NT2/D1 (cell line): ENCODE data around the gene CD74.

Source experiments
- DNase-seq: peaks from one replicate; pipeline ENCODE4 v3.0.0-alpha.2; 2011; ENCODE audit warnings: low read depth, low spot score
- H3K27me3 ChIP-seq: 2 replicates; pipeline ENCODE4 v1.6.0; 2011; ENCODE audit warnings: mild to moderate bottlenecking; ENCODE audit not compliant: insufficient read length, insufficient read depth
- H3K36me3 ChIP-seq: 2 replicates; pipeline ENCODE4 v1.6.1; 2011; ENCODE audit warnings: mild to moderate bottlenecking, low read length, mixed read lengths; ENCODE audit not compliant: insufficient read depth, insufficient read length
- H3K4me1 ChIP-seq: 2 replicates; pipeline ENCODE4 v1.5.1; 2011; ENCODE audit not compliant: insufficient read depth, insufficient read length
- H3K4me3 ChIP-seq: 2 replicates; pipeline ENCODE4 v1.5.1; 2011; ENCODE audit warnings: low read depth; ENCODE audit not compliant: insufficient read length
- H3K9ac ChIP-seq: 2 replicates; pipeline ENCODE4 v1.6.0; 2011; ENCODE audit warnings: low read depth; ENCODE audit not compliant: insufficient read length
- H3K9me3 ChIP-seq: 2 replicates; pipeline ENCODE4 v1.5.1; 2011; ENCODE audit warnings: mild to moderate bottlenecking, low read length; ENCODE audit not compliant: insufficient read depth
- SUZ12 ChIP-seq: IDR thresholded peaks from 2 replicates; pipeline ENCODE4 v1.6.1; 2011; ENCODE audit not compliant: insufficient read length, insufficient read depth; ENCODE audit errors: extremely low read depth
- YY1 ChIP-seq: IDR thresholded peaks from 2 replicates; pipeline ENCODE4 v1.6.1; 2011; ENCODE audit not compliant: insufficient read length, insufficient read depth
- ZNF274 ChIP-seq: IDR thresholded peaks from 2 replicates; pipeline ENCODE4 v1.6.1; 2011; ENCODE audit warnings: mild to moderate bottlenecking, low read depth, low read length

Gene CD74

GRCh38 chr5:150406103-150406722, 6.5 kb downstream of the CD74 start:
- Histone ChIP-seq H3K4me3 (no peak overlapping the region), H3K4me1 (peaks cover 6% of the 10 kb centered on the region), H3K27me3 (no peaks in the 10 kb centered on the region), H3K9me3 (no peaks in the 10 kb centered on the region), H3K9ac (no peak overlapping the region), H3K36me3 (peaks cover 22% of the 10 kb centered on the region)
- TF ChIP-seq ZNF274 = no peak
- no peak for DNase-seq

GRCh38 chr5:150404941-150405816, 7.5 kb downstream of the CD74 start:
- TF ChIP-seq SUZ12 = no peak
- no peak for TF ChIP-seq ZNF274
- TF ChIP-seq YY1 = no peak
- peaks cover 6% of the 10 kb centered on the region for H3K4me1 ChIP-seq
- no peaks in the 10 kb centered on the region for H3K27me3 ChIP-seq
- no peak for DNase-seq
- H3K36me3 ChIP-seq = peaks cover 32% of the 10 kb centered on the region
- H3K9me3 ChIP-seq = no peaks in the 10 kb centered on the region
- H3K9ac ChIP-seq = no peak overlapping the region
- no peak overlapping the region for H3K4me3 ChIP-seq

GRCh38 chr5:150404535-150404934, 8.2 kb downstream of the CD74 start:
- Histone ChIP-seq H3K9me3 (no peaks in the 10 kb centered on the region), H3K9ac (no peak overlapping the region), H3K36me3 (peaks cover 39% of the 10 kb centered on the region), H3K27me3 (no peaks in the 10 kb centered on the region), H3K4me3 (no peak overlapping the region), H3K4me1 (peaks cover 4% of the 10 kb centered on the region)
- TF ChIP-seq SUZ12 (no peak), YY1 (no peak), ZNF274 (no peak)
- DNase-seq = no peak

GRCh38 chr5:150404121-150404520, 8.6 kb downstream of the CD74 start:
- Histone ChIP-seq H3K4me1 (peaks cover 4% of the 10 kb centered on the region), H3K9ac (no peak overlapping the region), H3K36me3 (peaks cover 43% of the 10 kb centered on the region), H3K9me3 (no peaks in the 10 kb centered on the region), H3K27me3 (no peaks in the 10 kb centered on the region), H3K4me3 (no peak overlapping the region)
- DNase-seq = no peak
- TF ChIP-seq SUZ12 = no peak
- TF ChIP-seq ZNF274 = no peak
- no peak for TF ChIP-seq YY1

GRCh38 chr5:150402901-150403342, 9.8 kb downstream of the CD74 start:
- no peak for TF ChIP-seq ZNF274
- TF ChIP-seq YY1 = no peak
- TF ChIP-seq SUZ12 = no peak
- Histone ChIP-seq H3K4me1 (no peaks in the 10 kb centered on the region), H3K9ac (no peak overlapping the region), H3K9me3 (no peaks in the 10 kb centered on the region), H3K4me3 (no peak overlapping the region), H3K36me3 (peaks cover 55% of the 10 kb centered on the region), H3K27me3 (no peaks in the 10 kb centered on the region)
- DNase-seq = no peak

GRCh38 chr5:150402229-150402773, 10.4 kb downstream of the CD74 start:
- Histone ChIP-seq H3K36me3 (peaks cover 61% of the 10 kb centered on the region), H3K27me3 (no peaks in the 10 kb centered on the region)

More at GRCh38 chr5:150402229-150402773, 10.4 kb downstream of the CD74 start:
- no peak for DNase-seq
- H3K4me3 ChIP-seq = no peak overlapping the region
- H3K4me1 ChIP-seq = no peaks in the 10 kb centered on the region
- no peaks in the 10 kb centered on the region for H3K9me3 ChIP-seq
- no peak overlapping the region for H3K9ac ChIP-seq
- TF ChIP-seq SUZ12 (no peak), YY1 (no peak), ZNF274 (no peak)
